Mesendoderm (in vitro differentiated cells): ENCODE measurements around the gene MAP7D3.

ENCODE experiments used
- DNase-seq: peaks from one replicate; pipeline ENCODE4 v3.0.0; 2013
- H2AK5ac ChIP-seq: 2 replicates; pipeline ENCODE4 v1.6.1; 2013; ENCODE audit warnings: low read length, inconsistent platforms
- H2BK120ac ChIP-seq: 2 replicates; pipeline ENCODE4 v1.6.1; 2013; ENCODE audit warnings: low read depth, mild to moderate bottlenecking, low read length, moderate library complexity, mixed read lengths
- H2BK15ac ChIP-seq: replicated peaks from 2 replicates; pipeline ENCODE4 v1.6.1; 2013; ENCODE audit warnings: low read depth, mild to moderate bottlenecking, moderate library complexity
- H2BK5ac ChIP-seq: 2 replicates; pipeline ENCODE4 v1.6.1; 2013; ENCODE audit warnings: low read length, inconsistent platforms
- H3K18ac ChIP-seq: 2 replicates; pipeline ENCODE4 v1.6.1; 2013; ENCODE audit warnings: mild to moderate bottlenecking, low read length, mixed read lengths
- H3K23ac ChIP-seq: one replicate; pipeline ENCODE4 v1.6.1; 2013; ENCODE audit warnings: low read length
- H3K27ac ChIP-seq: 2 replicates; pipeline ENCODE4 v1.5.1; 2013; ENCODE audit warnings: low read depth, mild to moderate bottlenecking, inconsistent platforms, low read length, moderate library complexity
- H3K27me3 ChIP-seq: 2 replicates; pipeline ENCODE4 v1.6.1; 2013; ENCODE audit warnings: low read length, control low read depth, mild to moderate bottlenecking, inconsistent platforms; ENCODE audit not compliant: insufficient read depth, poor library complexity
- H3K36me3 ChIP-seq: 2 replicates; pipeline ENCODE4 v1.6.1; 2013; ENCODE audit warnings: low read length, inconsistent platforms; ENCODE audit not compliant: control insufficient read depth, insufficient read depth
- H3K4ac ChIP-seq: one replicate; pipeline ENCODE4 v1.6.1; 2013; ENCODE audit warnings: low read depth, mild to moderate bottlenecking, low read length, moderate library complexity
- H3K4me1 ChIP-seq: 2 replicates; pipeline ENCODE4 v1.6.1; 2013; ENCODE audit warnings: low read depth, low read length, inconsistent platforms; ENCODE audit not compliant: control insufficient read depth
- H3K4me2 ChIP-seq: 2 replicates; pipeline ENCODE4 v1.6.1; 2013; ENCODE audit warnings: low read length
- H3K4me3 ChIP-seq: 2 replicates; pipeline ENCODE4 v1.5.1; 2013; ENCODE audit warnings: mild to moderate bottlenecking, low read length
- H3K56ac ChIP-seq: one replicate; pipeline ENCODE4 v1.6.1; 2013; ENCODE audit warnings: low read length
- H3K79me1 ChIP-seq: 2 replicates; pipeline ENCODE4 v1.6.1; 2013; ENCODE audit warnings: low read length, inconsistent platforms
- H3K79me2 ChIP-seq: 2 replicates; pipeline ENCODE4 v1.6.1; 2013; ENCODE audit warnings: mild to moderate bottlenecking, low read length; ENCODE audit not compliant: control insufficient read depth, insufficient read depth
- H3K9ac ChIP-seq: 2 replicates; pipeline ENCODE4 v1.6.1; 2013; ENCODE audit warnings: low read length, inconsistent platforms
- H4K5ac ChIP-seq: one replicate; pipeline ENCODE4 v1.6.1; 2013; ENCODE audit warnings: low read length
- H4K8ac ChIP-seq: one replicate; pipeline ENCODE4 v1.6.1; 2013; ENCODE audit warnings: low read depth, mild to moderate bottlenecking, control low read depth, low read length, moderate library complexity
- WGBS: extraction: QIAGEN DNeasy Blood & Tissue Kit; methylation state at CpG from one replicate; pipeline ENCODE4 v1.1.7; 2013; ENCODE audit warnings: low lambda C conversion rate, missing lambda C conversion rate; ENCODE audit not compliant: insufficient coverage; ENCODE audit errors: extremely low coverage; 5-methylcytosine and 5-hydroxymethylcytosine counted together

The MAP7D3 gene

GRCh38 chrX:136163689-136164088 lies 87.5 kb downstream of the MAP7D3 start:
- H3K79me1 ChIP-seq: no peaks in the 10 kb centered on the region
- no peak overlapping the region for H2BK120ac ChIP-seq
- no peak overlapping the region for H3K18ac ChIP-seq
- WGBS: no CpG with 5 or more reads among the region's 1 CpG
- no peak overlapping the region for H3K23ac ChIP-seq
- H3K9ac ChIP-seq: no peak overlapping the region
- no peaks in the 10 kb centered on the region for H3K4me1 ChIP-seq
- no peak overlapping the region for H4K8ac ChIP-seq
- H3K4me2 ChIP-seq: no peak overlapping the region
- H2BK15ac ChIP-seq: no peak overlapping the region
- H4K5ac ChIP-seq: no peak overlapping the region
- DNase-seq: no peak
- no peak overlapping the region for H3K56ac ChIP-seq
- H3K4ac ChIP-seq: no peak overlapping the region
- H2AK5ac ChIP-seq: no peak overlapping the region
- H3K4me3 ChIP-seq: no peak overlapping the region
- no peaks in the 10 kb centered on the region for H3K79me2 ChIP-seq
- no peaks in the 10 kb centered on the region for H3K36me3 ChIP-seq
- H3K27ac ChIP-seq: no peak overlapping the region
- no peaks in the 10 kb centered on the region for H3K27me3 ChIP-seq
- no peak overlapping the region for H2BK5ac ChIP-seq
